ENCODE measurements around the gene TIAM2.

Gene TIAM2

DNA sequence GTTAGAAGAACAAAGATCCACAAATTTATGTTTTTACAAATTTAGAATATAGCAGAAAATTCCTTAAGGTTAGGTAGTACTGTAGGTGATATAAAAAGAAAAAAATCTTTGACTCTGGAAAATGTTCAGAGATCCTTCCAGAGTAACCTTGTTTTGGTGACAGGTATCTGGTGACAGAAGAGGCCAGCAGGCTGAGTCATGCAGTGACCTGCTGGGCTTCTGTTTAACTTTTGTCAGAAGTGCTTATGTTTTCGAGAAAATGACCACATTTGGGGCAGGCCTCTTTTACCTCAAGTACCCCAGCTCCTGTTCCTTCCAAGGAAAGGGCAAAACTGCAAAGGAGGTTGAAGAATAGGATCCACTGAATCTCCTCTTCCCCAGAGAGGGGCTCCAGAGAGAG lies 258.2 kb downstream of the TIAM2 start:
- H3K27me3 Mint-ChIP-seq = no peaks in the 10 kb centered on the region
- peaks cover 34 to 36% of the 10 kb centered on the region in 2 donors for H3K36me3 Mint-ChIP-seq
- no peaks in the 10 kb centered on the region for H3K9me3 Mint-ChIP-seq
- no peaks in the 10 kb centered on the region for H3K4me1 Mint-ChIP-seq
- no peak overlapping the region for H3K4me3 Mint-ChIP-seq
- no peak for ATAC-seq (replicated peaks)
- DNase-seq = no peak
- H3K27ac Mint-ChIP-seq = peak overlapping the region; percentile 21

DNA sequence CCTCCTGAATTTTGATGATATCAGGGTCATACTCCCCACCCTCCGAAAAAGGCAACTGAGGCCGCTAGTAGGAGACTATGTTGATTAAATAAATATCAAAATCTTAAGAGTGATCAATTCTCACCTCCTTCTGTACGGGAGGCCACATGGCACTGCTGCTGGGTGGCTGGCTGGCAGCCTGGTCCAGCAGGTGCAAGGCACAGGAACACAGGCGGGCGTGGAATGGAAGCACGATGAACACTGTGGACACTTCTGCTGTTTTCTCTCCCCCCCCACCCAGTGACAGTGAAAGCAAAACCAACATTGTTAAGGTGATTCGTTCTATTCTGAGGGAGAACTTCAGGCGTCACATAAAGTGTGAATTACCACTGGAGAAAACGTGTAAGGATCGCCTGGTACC lies 259.0 kb downstream of the TIAM2 start:
- DNase-seq = no peak
- peaks cover 30 to 33% of the 10 kb centered on the region in 2 donors for H3K36me3 Mint-ChIP-seq
- no peak overlapping the region for H3K4me3 Mint-ChIP-seq
- ATAC-seq (replicated peaks) = no peak
- no peaks in the 10 kb centered on the region for H3K4me1 Mint-ChIP-seq
- H3K27ac Mint-ChIP-seq = no peak overlapping the region
- H3K9me3 Mint-ChIP-seq = no peaks in the 10 kb centered on the region
- no peaks in the 10 kb centered on the region for H3K27me3 Mint-ChIP-seq

DNA sequence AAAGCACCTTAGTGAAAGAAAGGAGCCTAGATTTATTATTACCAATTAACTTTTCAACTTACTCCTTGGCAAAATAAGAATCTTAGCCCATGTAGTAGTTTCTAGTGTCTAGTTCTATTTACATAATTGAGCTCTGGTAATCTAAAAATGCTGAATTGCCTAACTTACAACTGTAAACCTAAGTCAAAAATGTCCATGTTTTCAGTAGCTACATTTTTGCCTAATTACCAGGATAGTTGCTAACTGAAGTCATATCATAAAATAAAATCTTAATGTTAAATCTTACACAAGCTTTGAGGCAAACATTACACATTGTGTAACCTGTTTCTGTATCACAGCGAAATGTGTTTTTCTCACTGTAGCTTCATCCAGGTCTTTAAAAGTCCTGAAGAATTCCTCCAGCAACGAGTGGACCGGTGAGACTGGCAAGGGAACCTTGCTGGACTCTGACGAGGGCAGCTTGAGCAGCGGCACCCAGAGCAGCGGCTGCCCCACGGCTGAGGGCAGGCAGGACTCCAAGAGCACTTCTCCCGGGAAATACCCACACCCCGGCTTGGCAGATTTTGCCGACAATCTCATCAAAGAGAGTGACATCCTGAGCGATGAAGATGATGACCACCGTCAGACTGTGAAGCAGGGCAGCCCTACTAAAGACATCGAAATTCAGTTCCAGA lies 261.1 kb downstream of the TIAM2 start:
- no peaks in the 10 kb centered on the region for H3K27me3 Mint-ChIP-seq
- ATAC-seq (replicated peaks) (no peak), DNase-seq (no peak)
- no peak overlapping the region for H3K27ac Mint-ChIP-seq
- H3K36me3 Mint-ChIP-seq = peaks cover 29 to 38% of the 10 kb centered on the region in 2 donors
- no peak overlapping the region for H3K4me3 Mint-ChIP-seq
- H3K4me1 Mint-ChIP-seq = no peaks in the 10 kb centered on the region
- no peaks in the 10 kb centered on the region for H3K9me3 Mint-ChIP-seq

DNA sequence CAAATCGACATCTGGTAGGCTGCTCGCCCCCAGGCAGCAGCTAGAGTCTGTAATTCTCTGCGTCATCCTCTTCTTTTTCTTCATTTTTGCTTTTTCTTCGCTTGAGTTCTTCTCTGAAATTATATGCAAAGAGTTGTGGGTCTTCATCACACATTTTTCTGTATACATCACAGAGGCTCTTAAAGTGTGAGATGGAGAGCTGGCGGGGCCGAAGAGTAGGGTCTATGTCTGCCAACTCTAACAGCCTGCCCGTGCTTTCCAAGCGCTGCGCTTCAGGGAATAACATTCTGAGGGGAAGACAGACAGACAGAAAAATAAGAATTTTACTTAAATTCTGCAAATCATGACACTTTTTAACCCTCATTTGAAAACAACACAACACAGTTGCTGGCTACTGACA lies 262.7 kb downstream of the TIAM2 start:
- ATAC-seq (replicated peaks) (no peak), DNase-seq (no peak)
- Mint-ChIP-seq H3K36me3 (peaks cover 31 to 43% of the 10 kb centered on the region in 2 donors), H3K4me1 (peaks cover 7 to 12% of the 10 kb centered on the region in 2 donors), H3K27me3 (no peaks in the 10 kb centered on the region), H3K4me3 (no peak overlapping the region), H3K27ac (no peak overlapping the region), H3K9me3 (no peaks in the 10 kb centered on the region)

DNA sequence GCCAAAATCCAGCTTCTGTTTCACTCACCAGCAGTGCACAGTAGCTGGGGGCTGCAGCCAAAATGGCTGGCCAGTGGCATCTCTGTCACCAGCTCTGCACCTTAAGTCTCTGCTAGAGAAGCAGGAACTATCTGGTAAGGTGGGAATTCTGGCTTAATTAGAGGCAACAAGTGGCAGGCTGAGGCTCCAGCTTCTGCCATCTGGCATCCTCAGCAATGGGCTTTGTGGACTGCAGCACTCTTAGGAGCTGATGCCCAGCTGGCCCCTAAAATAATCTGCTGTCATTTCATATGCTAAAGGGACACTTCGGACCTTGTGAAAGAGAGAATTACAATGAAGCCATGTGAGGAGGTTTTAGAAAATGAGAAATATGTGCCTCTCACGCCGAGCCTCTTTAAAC lies 264.1 kb downstream of the TIAM2 start:
- no peak for DNase-seq
- Mint-ChIP-seq H3K4me3 (no peak overlapping the region), H3K27me3 (no peaks in the 10 kb centered on the region), H3K4me1 (peaks cover 7 to 14% of the 10 kb centered on the region in 2 donors), H3K36me3 (peaks cover 30 to 41% of the 10 kb centered on the region in 2 donors), H3K27ac (no peak overlapping the region), H3K9me3 (no peaks in the 10 kb centered on the region)
- no peak for ATAC-seq (replicated peaks)

DNA sequence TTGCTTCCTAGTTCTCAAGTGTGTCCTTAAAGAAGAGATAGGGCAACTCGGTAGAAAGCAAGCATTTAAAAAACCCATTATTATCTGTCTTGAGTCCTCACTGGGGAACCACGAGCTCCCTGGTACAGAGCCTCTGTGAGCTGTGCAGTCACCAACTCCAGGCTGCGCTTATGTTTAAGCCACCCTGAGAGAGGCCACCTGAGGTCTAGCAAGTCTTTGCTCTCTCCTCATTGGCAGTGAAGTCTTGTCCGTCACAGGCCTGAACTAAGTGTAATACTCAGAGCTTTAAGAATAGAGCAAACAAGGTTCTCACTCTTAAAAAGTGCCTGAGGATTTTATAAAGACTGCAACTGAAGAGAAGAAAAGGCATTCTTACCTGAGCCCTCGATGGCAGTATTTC lies 264.8 kb downstream of the TIAM2 start:
- Mint-ChIP-seq H3K9me3 (no peaks in the 10 kb centered on the region), H3K27me3 (no peaks in the 10 kb centered on the region), H3K27ac (no peak overlapping the region), H3K36me3 (peaks cover 26 to 42% of the 10 kb centered on the region in 2 donors), H3K4me3 (no peak overlapping the region), H3K4me1 (peaks cover 7 to 14% of the 10 kb centered on the region in 2 donors)
- DNase-seq (no peak), ATAC-seq (replicated peaks) (no peak)

DNA sequence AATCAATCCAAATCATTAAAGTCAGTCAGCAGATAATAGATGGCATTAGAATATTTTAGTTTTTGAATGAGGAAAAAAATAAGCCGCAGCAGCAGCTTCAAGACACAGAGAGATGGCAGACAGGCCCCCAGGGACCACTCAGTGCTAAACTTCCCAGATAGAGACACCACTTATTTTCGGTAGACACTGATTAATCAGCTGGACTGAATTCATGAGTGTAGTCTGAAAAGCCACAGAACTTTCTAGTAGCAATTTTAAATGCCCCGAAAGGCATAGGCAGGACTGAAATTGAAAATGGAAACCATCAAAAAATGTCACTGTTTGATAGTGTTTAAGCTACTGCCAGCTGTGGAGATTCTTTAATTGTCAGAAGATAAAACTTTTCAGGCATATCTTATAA lies 265.6 kb downstream of the TIAM2 start:
- H3K4me1 Mint-ChIP-seq = peaks cover 7 to 14% of the 10 kb centered on the region in 2 donors
- H3K27ac Mint-ChIP-seq = no peak overlapping the region
- no peaks in the 10 kb centered on the region for H3K9me3 Mint-ChIP-seq
- H3K36me3 Mint-ChIP-seq = peaks cover 27 to 43% of the 10 kb centered on the region in 2 donors
- no peak for ATAC-seq (replicated peaks)
- H3K27me3 Mint-ChIP-seq = no peaks in the 10 kb centered on the region
- DNase-seq = no peak
- no peak overlapping the region for H3K4me3 Mint-ChIP-seq

DNA sequence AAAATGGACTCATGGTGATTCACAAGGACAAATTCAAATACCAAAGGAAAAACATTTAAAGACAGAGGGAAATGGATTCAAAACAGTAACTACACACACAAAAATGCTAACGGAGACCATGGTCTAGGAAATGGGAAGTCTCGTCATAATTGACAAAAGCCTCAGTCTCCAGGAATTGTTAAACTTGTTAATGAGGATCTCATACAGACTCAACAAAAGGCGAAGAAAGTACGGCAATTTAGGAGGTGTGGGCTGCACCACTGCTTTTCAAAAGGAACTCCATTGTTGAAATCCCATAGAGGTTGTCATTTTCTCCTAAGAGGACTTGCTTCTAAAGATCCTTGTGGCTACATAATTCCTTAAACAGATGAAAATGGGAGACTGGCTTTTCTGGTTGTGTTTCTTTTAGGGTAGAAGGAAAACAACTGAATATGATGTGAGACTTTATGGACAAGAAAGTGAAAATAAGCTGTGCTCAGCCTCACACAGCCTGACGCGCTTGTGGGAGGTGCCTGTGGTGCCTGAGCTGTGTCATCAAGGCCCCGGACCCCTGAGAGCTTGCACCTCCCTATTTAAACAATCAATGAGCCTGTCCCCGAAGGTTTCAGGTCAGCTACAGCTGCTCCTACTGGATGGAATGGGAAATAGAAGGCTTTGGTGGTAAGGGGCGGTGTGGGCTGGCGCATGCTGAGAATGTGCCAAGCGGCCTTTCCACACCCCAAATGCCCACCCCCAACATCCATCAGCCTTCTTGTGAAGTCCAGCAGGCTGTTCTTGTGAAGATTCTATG lies 266.2 kb downstream of the TIAM2 start:
- Mint-ChIP-seq H3K36me3 (peaks cover 28 to 49% of the 10 kb centered on the region in 2 donors), H3K4me3 (no peak overlapping the region), H3K27me3 (no peaks in the 10 kb centered on the region), H3K4me1 (peaks cover 7 to 14% of the 10 kb centered on the region in 2 donors), H3K9me3 (no peaks in the 10 kb centered on the region), H3K27ac (peak overlapping the region; percentile 20)
- no peak for DNase-seq
- ATAC-seq (replicated peaks) = no peak

DNA sequence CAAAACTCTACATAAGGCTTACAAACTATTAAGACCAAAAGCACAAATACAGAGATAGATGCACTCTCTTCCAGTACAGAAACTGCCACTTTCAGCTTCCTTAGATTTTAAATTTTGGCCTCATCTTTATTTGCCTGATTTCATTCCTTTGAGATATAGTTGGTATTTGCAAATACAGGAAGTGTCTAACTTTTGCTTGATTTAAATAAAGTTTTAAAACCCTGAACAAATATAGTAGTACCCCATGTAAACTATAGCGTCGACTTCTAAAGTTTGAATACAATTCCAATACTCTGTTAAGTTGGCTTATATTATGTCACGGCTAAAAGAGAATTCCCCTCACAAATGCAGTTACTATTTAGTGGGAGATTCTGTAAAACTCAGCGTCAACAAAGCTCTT lies 267.5 kb downstream of the TIAM2 start:
- Mint-ChIP-seq H3K9me3 (no peaks in the 10 kb centered on the region), H3K27ac (peak overlapping the region; percentile 43), H3K4me1 (peaks cover 7 to 14% of the 10 kb centered on the region in 2 donors), H3K27me3 (no peaks in the 10 kb centered on the region), H3K4me3 (no peak overlapping the region), H3K36me3 (peaks cover 27 to 56% of the 10 kb centered on the region in 2 donors)
- DNase-seq (no peak), ATAC-seq (replicated peaks) (no peak)

DNA sequence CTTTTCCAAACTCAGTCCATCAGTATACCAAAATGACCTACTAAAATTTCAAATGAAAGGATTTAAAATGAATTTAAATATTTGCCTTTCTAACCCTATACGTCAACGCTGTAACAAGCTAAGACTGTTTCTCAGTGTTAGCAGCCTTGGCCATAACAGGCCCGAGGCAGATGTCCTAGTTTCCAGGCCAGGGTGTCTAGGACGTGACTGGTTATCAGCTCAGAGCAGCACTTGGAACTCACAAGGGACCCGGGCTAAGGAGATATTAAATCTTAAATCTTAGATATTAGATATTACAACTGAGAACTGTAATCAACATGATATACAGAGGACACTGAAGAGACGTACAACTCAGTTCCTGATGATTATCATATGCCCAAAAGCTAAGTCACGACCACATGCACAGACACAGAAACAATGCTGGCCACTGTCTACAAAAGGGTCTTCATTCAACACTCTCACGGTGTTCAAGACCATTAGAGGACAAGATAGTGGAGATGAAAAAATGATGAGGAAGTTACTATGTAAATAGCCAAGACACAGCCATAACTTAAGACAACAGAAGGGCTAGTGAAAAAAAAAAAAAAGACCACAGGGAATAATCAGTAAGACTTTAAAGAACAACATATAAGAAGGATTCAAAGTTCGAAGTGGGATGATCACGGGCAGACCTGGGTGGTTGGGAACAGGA lies 268.4 kb downstream of the TIAM2 start, which contains the start of gene CLDN20:
CLDN20 (plus strand) TSS at position 641 of the 691 bp plus-strand sequence. CDS start 11,707 bp downstream, outside the sequence.
- Mint-ChIP-seq H3K4me3 (no peak within 1 kb of the TSS), H3K27ac (no peak within 1 kb of the TSS), H3K9me3 (no peaks in the 10 kb centered on the region), H3K4me1 (peaks cover 8 to 14% of the 10 kb centered on the region in 2 donors), H3K36me3 (peaks cover 26 to 56% of the 10 kb centered on the region in 2 donors), H3K27me3 (no peaks in the 10 kb centered on the region)
- ATAC-seq (replicated peaks) (no peak), DNase-seq (no peak)

DNA sequence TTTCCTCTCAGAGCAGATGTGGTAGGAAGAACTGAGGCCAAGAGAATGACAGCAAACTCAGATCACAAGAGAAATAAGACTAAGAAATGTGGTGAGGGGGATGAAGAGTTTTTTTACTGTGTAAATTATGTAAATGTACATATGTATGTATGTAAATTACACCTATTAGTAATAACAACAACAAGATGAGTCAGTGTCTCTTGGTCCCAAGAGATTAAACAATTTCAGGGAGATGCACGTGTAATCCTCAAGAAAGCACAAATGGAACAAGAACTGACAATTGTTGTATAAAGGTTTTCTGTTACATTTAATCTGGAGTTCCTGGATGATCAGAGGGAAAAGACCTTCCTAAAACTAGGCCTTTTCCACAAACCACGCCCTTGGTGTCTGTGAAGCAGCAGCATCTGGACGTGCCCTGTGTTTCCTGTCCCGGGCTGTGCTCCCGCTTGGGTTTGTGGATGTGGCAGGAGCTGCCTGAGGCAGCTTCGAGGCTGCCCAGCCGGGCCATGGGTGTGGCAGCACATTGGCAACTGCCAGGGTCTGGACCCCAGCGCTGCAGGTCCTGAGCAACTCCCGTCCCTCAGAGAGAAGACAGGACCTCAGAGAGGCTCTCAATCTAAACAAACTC lies 269.7 kb downstream of the TIAM2 start:
- no peaks in the 10 kb centered on the region for H3K9me3 Mint-ChIP-seq

DNA sequence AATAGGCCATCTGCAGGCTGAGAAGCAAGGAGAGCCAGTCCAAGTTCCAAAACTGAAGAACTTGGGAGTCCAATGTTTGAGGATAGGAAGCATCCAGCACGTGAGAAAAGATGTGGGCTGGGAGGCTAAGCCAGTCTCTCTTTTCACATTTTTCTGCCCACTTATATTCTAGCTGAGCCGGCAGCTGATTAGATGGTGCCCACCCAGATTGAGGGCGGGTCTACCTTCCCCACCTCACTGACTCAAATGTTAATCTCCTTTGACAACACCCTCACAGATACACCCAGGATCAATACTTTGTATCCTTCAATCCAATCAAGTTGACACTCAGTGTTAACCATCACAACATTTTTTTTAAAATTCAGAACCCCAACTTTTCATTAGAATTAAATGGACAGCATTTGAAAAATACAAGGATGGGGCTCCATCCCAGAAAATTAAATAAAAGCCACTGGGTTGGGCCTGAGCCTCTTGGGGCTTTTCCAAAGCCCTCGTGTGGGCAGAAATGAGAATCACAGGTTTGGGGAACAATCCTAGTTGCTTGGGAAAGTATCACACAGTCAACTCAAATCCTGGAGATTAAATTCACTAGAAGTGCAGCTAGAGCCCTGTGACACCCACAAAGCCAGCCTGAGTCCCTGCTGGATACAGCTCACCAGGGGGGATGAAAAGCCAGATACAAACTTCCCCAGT lies 270.9 kb downstream of the TIAM2 start:
- ATAC-seq (replicated peaks) = no peak
- DNase-seq = no peak
- Mint-ChIP-seq H3K9me3 (no peaks in the 10 kb centered on the region), H3K4me3 (no peak overlapping the region), H3K27ac (no peak overlapping the region), H3K27me3 (no peaks in the 10 kb centered on the region), H3K36me3 (peaks cover 33 to 58% of the 10 kb centered on the region in 2 donors), H3K4me1 (peaks cover 8 to 14% of the 10 kb centered on the region in 2 donors)

More for the DNA sequence above, 269.7 kb downstream of the TIAM2 start:
- Mint-ChIP-seq H3K36me3 (peaks cover 32 to 57% of the 10 kb centered on the region in 2 donors), H3K4me3 (no peak overlapping the region), H3K27ac (no peak overlapping the region), H3K4me1 (peaks cover 8 to 14% of the 10 kb centered on the region in 2 donors), H3K27me3 (no peaks in the 10 kb centered on the region)
- DNase-seq (no peak), ATAC-seq (replicated peaks) (no peak)

DNA sequence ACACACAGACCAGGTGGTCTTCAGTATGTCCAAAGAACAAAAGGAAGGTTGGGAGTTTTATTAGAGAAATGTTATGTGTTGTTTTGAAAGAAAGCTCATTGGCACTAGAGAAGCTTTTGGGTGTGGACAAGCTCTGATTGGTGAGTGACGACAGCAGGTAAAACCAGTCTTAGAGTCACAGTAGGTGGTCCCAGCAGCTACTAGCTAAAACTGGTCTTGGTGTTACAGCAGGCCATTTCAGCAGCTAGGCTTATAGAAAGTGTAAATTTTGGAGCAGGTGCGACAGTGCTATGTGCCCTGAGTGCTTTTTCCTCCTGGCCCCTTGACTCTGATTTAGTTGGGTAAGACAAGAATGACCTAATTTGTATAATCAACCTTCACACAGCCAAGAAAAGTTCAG lies 272.3 kb downstream of the TIAM2 start:
- ATAC-seq (replicated peaks) = no peak
- Mint-ChIP-seq H3K9me3 (no peaks in the 10 kb centered on the region), H3K4me3 (no peak overlapping the region), H3K36me3 (peaks cover 27 to 45% of the 10 kb centered on the region in 2 donors), H3K27me3 (no peaks in the 10 kb centered on the region), H3K27ac (no peak overlapping the region), H3K4me1 (peaks cover 3 to 6% of the 10 kb centered on the region in 2 donors)
- DNase-seq = no peak
